Endothelial cell of umbilical vein (primary cell): ENCODE results near the gene TAF12.
"Not testable (repeated sequence)": the region's sequence is repeated elsewhere in the genome, so short reads cannot be mapped to it uniquely, and the experiment has no call there.

Source experiments
- EZH2 ChIP-seq: IDR thresholded peaks from 2 replicates; pipeline ENCODE4 v1.6.1; 2012; ENCODE audit warnings: borderline replicate concordance, low read depth, mild to moderate bottlenecking, moderate library complexity, low read length, inconsistent platforms; ENCODE audit not compliant: severe bottlenecking
- FOS ChIP-seq: IDR thresholded peaks from 2 replicates; pipeline ENCODE4 v1.6.1; 2011; ENCODE audit warnings: mild to moderate bottlenecking, low read length, moderate library complexity, borderline replicate concordance; ENCODE audit not compliant: insufficient read depth
- JUN ChIP-seq: IDR thresholded peaks from 2 replicates; pipeline ENCODE4 v1.6.1; 2011; ENCODE audit warnings: borderline replicate concordance, low read depth; ENCODE audit not compliant: insufficient read length, insufficient read depth
- MYC ChIP-seq: IDR thresholded peaks from one replicate; pipeline ENCODE4 v1.6.1; 2011; ENCODE audit warnings: mild to moderate bottlenecking, low read depth, low read length
- POLR2A ChIP-seq: IDR thresholded peaks from 2 replicates; pipeline ENCODE4 v1.6.1; 2012; ENCODE audit warnings: low read depth, mild to moderate bottlenecking, control low read depth, low read length
- POLR2AphosphoS5 ChIP-seq: IDR thresholded peaks from 2 replicates; pipeline ENCODE4 v1.6.1; 2012; ENCODE audit warnings: low read depth, mild to moderate bottlenecking, control low read depth, low read length, moderate library complexity; ENCODE audit not compliant: insufficient read depth
- TF ChIP-seq, protein P1 (sequence below), 2 donors: IDR thresholded peaks; 1 replicate in 1 of 2; 2 replicates in 1 of 2; pipeline ENCODE4 v1.5.1; 2011; ENCODE audit warnings: low read length in 2 of 2, mild to moderate bottlenecking in 2 of 2, moderate library complexity in 2 of 2, control low read depth in 1 of 2, inconsistent platforms in 1 of 2, low read depth in 1 of 2; ENCODE audit not compliant: insufficient read depth in 1 of 2; ENCODE audit errors: extremely low read depth in 1 of 2
- TF ChIP-seq, protein P2 (sequence below): IDR thresholded peaks from 2 replicates; pipeline ENCODE4 v1.6.1; 2011; ENCODE audit not compliant: insufficient read depth, insufficient read length

GRCh38 chr1:28672971-28673370 lies 30.1 kb upstream of the TAF12 start:
- not testable (repeated sequence) for TF ChIP-seq POLR2A, EZH2, POLR2AphosphoS5, JUN, MYC, FOS
- TF ChIP-seq, protein P1, sequence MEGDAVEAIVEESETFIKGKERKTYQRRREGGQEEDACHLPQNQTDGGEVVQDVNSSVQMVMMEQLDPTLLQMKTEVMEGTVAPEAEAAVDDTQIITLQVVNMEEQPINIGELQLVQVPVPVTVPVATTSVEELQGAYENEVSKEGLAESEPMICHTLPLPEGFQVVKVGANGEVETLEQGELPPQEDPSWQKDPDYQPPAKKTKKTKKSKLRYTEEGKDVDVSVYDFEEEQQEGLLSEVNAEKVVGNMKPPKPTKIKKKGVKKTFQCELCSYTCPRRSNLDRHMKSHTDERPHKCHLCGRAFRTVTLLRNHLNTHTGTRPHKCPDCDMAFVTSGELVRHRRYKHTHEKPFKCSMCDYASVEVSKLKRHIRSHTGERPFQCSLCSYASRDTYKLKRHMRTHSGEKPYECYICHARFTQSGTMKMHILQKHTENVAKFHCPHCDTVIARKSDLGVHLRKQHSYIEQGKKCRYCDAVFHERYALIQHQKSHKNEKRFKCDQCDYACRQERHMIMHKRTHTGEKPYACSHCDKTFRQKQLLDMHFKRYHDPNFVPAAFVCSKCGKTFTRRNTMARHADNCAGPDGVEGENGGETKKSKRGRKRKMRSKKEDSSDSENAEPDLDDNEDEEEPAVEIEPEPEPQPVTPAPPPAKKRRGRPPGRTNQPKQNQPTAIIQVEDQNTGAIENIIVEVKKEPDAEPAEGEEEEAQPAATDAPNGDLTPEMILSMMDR (IDR thresholded peaks at IDR 0.05; ENCODE audit: extremely low read depth in 1 of 2, insufficient read depth in 1 of 2, low read depth in 1 of 2, low read length in 2 of 2) = not testable (repeated sequence)
- TF ChIP-seq, protein P2, sequence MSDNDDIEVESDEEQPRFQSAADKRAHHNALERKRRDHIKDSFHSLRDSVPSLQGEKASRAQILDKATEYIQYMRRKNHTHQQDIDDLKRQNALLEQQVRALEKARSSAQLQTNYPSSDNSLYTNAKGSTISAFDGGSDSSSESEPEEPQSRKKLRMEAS = not testable (repeated sequence)
